ENCODE data around the gene SLCO4C1.
A peak's percentile ranks its signal among the peaks of the same experiment; 100 is the strongest.

SLCO4C1 gene

GRCh38 chr5:102306121-102306520, 10.0 kb upstream of the SLCO4C1 start:
- TF ChIP-seq MAX (IDR thresholded peaks at IDR 0.05), result no peak
- TF ChIP-seq EGR1 (IDR thresholded peaks at IDR 0.05), result no peak
- TF ChIP-seq REST (IDR thresholded peaks at IDR 0.05; ENCODE audit: low read depth), result no peak
- TF ChIP-seq TAF1 (IDR thresholded peaks at IDR 0.05; ENCODE audit: low read depth), result no peak
- TF ChIP-seq RAD21 (IDR thresholded peaks at IDR 0.05; ENCODE audit: low read depth), result no peak
- TF ChIP-seq CREB1 (IDR thresholded peaks at IDR 0.05; ENCODE audit: low read depth), result no peak
- TF ChIP-seq CEBPB (IDR thresholded peaks at IDR 0.05), result no peak
- no peak for TF ChIP-seq YY1 (IDR thresholded peaks at IDR 0.05; ENCODE audit: low read depth)

GRCh38 chr5:102295534-102296177, 428 bp downstream of the SLCO4C1 start:
- TF ChIP-seq EGR1 (IDR thresholded peaks at IDR 0.05) (no peak), ZBTB7A (IDR thresholded peaks at IDR 0.05; ENCODE audit: low read depth) (0 out of 2 replicates have a peak, but pooled peaks have one; percentile 26), YY1 (IDR thresholded peaks at IDR 0.05; ENCODE audit: low read depth) (no peak)

GRCh38 chr5:102294886-102295395, 1.1 kb downstream of the SLCO4C1 start:
- no peak for TF ChIP-seq YY1 (IDR thresholded peaks at IDR 0.05; ENCODE audit: low read depth)
- TF ChIP-seq EGR1 (IDR thresholded peaks at IDR 0.05), result no peak
- no peak for TF ChIP-seq REST (IDR thresholded peaks at IDR 0.05; ENCODE audit: low read depth)
- no peak for TF ChIP-seq TCF12 (IDR thresholded peaks at IDR 0.05; ENCODE audit: low read depth)
- TF ChIP-seq RAD21 (IDR thresholded peaks at IDR 0.05; ENCODE audit: low read depth), result no peak
- no peak for TF ChIP-seq MAX (IDR thresholded peaks at IDR 0.05)
- no peak for TF ChIP-seq ZBTB7A (IDR thresholded peaks at IDR 0.05; ENCODE audit: low read depth)
- no peak for TF ChIP-seq TEAD4 (IDR thresholded peaks at IDR 0.05)

GRCh38 chr5:102290004-102290403, 6.1 kb downstream of the SLCO4C1 start:
- TF ChIP-seq EGR1 (IDR thresholded peaks at IDR 0.05), result no peak
- TF ChIP-seq ZBTB7A (IDR thresholded peaks at IDR 0.05; ENCODE audit: low read depth), result no peak
- no peak for TF ChIP-seq EP300 (IDR thresholded peaks at IDR 0.05; ENCODE audit: borderline replicate concordance)
- no peak for TF ChIP-seq RAD21 (IDR thresholded peaks at IDR 0.05; ENCODE audit: low read depth)
- no peak for TF ChIP-seq MAX (IDR thresholded peaks at IDR 0.05)
- TF ChIP-seq USF1 (IDR thresholded peaks at IDR 0.05), result no peak
- TF ChIP-seq CREB1 (IDR thresholded peaks at IDR 0.05; ENCODE audit: low read depth), result no peak

GRCh38 chr5:102289251-102289899, 6.7 kb downstream of the SLCO4C1 start:
- TF ChIP-seq FOXM1 (IDR thresholded peaks at IDR 0.05; ENCODE audit: borderline replicate concordance, low read depth) (no peak), TCF12 (IDR thresholded peaks at IDR 0.05; ENCODE audit: low read depth) (no peak), MAX (IDR thresholded peaks at IDR 0.05) (no peak), ZBTB7A (IDR thresholded peaks at IDR 0.05; ENCODE audit: low read depth) (no peak), RAD21 (IDR thresholded peaks at IDR 0.05; ENCODE audit: low read depth) (no peak), YY1 (IDR thresholded peaks at IDR 0.05; ENCODE audit: low read depth) (no peak), CREB1 (IDR thresholded peaks at IDR 0.05; ENCODE audit: low read depth) (no peak), EGR1 (IDR thresholded peaks at IDR 0.05) (no peak)

- no peak for TF ChIP-seq USF1 (IDR thresholded peaks at IDR 0.05)
- TF ChIP-seq ZBTB7A (IDR thresholded peaks at IDR 0.05; ENCODE audit: low read depth), result no peak
- TF ChIP-seq CEBPB (IDR thresholded peaks at IDR 0.05), result no peak
These were observed 7.5 kb downstream of the SLCO4C1 start for GRCh38 chr5:102288630-102289029.
